HL-60 (cell line): Measurements from ENCODE around the gene PLEKHG3.

Experiments
- POLR2AphosphoS5 ChIP-seq: IDR thresholded peaks from 2 replicates; pipeline ENCODE4 v1.6.1; 2012; ENCODE audit warnings: low read depth
- TF ChIP-seq, protein P1 (sequence below): IDR thresholded peaks from one replicate; pipeline ENCODE4 v1.5.1; 2011; ENCODE audit warnings: low read length, control low read depth, inconsistent platforms; ENCODE audit not compliant: insufficient read depth
- TF ChIP-seq, protein P2 (sequence below): IDR thresholded peaks from 2 replicates; pipeline ENCODE4 v1.6.1; 2012; ENCODE audit warnings: low read depth; ENCODE audit not compliant: insufficient replicate concordance

DNA sequence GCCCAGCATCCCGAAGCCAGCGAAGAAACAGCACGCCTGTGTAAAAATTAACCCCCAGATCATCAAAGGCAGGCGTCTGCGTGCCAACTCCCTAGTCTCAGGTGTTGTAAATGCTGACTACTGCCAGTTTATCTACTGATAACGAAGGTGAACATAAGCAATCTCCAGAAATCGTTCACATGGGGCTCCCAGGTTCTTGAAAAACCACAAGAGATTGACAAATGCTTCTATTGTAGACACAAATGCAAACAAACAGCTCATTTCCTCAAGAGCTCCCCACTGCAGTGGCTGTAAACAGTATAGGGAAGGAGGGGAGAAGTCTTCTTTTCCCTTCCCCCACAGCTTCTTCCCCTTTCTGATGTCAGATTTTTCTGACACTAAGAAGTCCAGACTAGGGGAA, 5.3 kb upstream of the PLEKHG3 start:
- TF ChIP-seq, protein P1, sequence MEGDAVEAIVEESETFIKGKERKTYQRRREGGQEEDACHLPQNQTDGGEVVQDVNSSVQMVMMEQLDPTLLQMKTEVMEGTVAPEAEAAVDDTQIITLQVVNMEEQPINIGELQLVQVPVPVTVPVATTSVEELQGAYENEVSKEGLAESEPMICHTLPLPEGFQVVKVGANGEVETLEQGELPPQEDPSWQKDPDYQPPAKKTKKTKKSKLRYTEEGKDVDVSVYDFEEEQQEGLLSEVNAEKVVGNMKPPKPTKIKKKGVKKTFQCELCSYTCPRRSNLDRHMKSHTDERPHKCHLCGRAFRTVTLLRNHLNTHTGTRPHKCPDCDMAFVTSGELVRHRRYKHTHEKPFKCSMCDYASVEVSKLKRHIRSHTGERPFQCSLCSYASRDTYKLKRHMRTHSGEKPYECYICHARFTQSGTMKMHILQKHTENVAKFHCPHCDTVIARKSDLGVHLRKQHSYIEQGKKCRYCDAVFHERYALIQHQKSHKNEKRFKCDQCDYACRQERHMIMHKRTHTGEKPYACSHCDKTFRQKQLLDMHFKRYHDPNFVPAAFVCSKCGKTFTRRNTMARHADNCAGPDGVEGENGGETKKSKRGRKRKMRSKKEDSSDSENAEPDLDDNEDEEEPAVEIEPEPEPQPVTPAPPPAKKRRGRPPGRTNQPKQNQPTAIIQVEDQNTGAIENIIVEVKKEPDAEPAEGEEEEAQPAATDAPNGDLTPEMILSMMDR = no peak
- no peak for TF ChIP-seq POLR2AphosphoS5
- TF ChIP-seq, protein P2, sequence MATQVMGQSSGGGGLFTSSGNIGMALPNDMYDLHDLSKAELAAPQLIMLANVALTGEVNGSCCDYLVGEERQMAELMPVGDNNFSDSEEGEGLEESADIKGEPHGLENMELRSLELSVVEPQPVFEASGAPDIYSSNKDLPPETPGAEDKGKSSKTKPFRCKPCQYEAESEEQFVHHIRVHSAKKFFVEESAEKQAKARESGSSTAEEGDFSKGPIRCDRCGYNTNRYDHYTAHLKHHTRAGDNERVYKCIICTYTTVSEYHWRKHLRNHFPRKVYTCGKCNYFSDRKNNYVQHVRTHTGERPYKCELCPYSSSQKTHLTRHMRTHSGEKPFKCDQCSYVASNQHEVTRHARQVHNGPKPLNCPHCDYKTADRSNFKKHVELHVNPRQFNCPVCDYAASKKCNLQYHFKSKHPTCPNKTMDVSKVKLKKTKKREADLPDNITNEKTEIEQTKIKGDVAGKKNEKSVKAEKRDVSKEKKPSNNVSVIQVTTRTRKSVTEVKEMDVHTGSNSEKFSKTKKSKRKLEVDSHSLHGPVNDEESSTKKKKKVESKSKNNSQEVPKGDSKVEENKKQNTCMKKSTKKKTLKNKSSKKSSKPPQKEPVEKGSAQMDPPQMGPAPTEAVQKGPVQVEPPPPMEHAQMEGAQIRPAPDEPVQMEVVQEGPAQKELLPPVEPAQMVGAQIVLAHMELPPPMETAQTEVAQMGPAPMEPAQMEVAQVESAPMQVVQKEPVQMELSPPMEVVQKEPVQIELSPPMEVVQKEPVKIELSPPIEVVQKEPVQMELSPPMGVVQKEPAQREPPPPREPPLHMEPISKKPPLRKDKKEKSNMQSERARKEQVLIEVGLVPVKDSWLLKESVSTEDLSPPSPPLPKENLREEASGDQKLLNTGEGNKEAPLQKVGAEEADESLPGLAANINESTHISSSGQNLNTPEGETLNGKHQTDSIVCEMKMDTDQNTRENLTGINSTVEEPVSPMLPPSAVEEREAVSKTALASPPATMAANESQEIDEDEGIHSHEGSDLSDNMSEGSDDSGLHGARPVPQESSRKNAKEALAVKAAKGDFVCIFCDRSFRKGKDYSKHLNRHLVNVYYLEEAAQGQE = no peak
